DOHH2 (cell line): ENCODE data around the gene COL20A1.

Experiments used
- CTCF ChIP-seq: fragments of 200-600 bp; sonication (generic); IDR thresholded peaks from one replicate; pipeline ENCODE4 v1.5.1; 2014; ENCODE audit warnings: antibody characterized with exemption, mild to moderate bottlenecking, low read depth, low read length; ENCODE audit not compliant: poor library complexity, severe bottlenecking
- EZH2phosphoT487 ChIP-seq: fragments of 200-600 bp; sonication (generic); IDR thresholded peaks from 2 replicates; pipeline ENCODE4 v1.6.1; 2017; ENCODE audit warnings: borderline replicate concordance, mild to moderate bottlenecking, antibody characterized with exemption, low read length, moderate library complexity, mixed read lengths

- TF ChIP-seq CTCF (no peak), EZH2phosphoT487 (no peak)
These were observed 54.2 kb downstream of the COL20A1 start for GRCh38 chr20:63347081-63347741.
